GM23248 (cell line): ENCODE data around the gene RNF113B.

Experiments
- EZH2 ChIP-seq: fragments of 200-600 bp; sonication (generic); IDR thresholded peaks from 2 replicates; pipeline ENCODE4 v1.6.1; 2018; ENCODE audit warnings: antibody characterized with exemption, mild to moderate bottlenecking; ENCODE audit not compliant: insufficient read depth, poor library complexity, severe bottlenecking
- EZH2phosphoT487 ChIP-seq: fragments of 200-600 bp; sonication (generic); IDR thresholded peaks from 2 replicates; pipeline ENCODE4 v1.6.1; 2018; ENCODE audit warnings: antibody characterized with exemption, moderate library complexity, mild to moderate bottlenecking, low read depth; ENCODE audit not compliant: insufficient read depth

GRCh38 chr13:98195054-98195791 lies 18.2 kb upstream of the RNF113B start:
- TF ChIP-seq EZH2: no peak
- no peak for TF ChIP-seq EZH2phosphoT487
